ENCODE results near the gene CFAP53.
"Not testable (repeated sequence)": the region's sequence is repeated elsewhere in the genome, so short reads cannot be mapped to it uniquely, and the experiment has no call there.

CFAP53 gene, protein sequence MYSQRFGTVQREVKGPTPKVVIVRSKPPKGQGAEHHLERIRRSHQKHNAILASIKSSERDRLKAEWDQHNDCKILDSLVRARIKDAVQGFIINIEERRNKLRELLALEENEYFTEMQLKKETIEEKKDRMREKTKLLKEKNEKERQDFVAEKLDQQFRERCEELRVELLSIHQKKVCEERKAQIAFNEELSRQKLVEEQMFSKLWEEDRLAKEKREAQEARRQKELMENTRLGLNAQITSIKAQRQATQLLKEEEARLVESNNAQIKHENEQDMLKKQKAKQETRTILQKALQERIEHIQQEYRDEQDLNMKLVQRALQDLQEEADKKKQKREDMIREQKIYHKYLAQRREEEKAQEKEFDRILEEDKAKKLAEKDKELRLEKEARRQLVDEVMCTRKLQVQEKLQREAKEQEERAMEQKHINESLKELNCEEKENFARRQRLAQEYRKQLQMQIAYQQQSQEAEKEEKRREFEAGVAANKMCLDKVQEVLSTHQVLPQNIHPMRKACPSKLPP

DNA sequence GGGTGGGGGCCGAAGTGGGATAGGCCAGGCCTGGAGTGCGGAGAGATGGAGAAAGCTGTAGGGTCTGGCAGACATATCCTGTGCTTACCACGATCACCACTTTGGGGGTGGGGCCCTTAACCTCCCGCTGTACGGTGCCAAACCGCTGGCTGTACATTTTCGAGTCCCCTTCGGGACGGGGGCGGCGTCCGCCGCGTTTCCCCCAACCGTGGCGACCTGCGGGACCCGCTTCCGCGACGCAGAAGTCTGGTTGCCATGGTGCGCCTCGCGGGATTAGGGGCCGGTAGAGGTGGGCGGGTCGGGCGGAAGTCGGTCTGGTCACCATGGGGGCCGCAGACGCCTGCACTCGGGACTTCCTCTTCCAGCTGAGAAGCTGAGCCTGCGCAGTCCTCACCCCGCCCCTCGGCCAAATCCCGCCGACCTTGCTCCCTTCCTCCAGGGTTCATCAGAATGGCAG lies at the start of gene CFAP53:
Gene CFAP53 (minus strand): TSS at position 248 of the 457 bp plus-strand sequence. CDS start 91 bp downstream, at position 157.
- DNase-seq (ENCODE audit: low read depth, low spot score): peak; percentile 75

DNA sequence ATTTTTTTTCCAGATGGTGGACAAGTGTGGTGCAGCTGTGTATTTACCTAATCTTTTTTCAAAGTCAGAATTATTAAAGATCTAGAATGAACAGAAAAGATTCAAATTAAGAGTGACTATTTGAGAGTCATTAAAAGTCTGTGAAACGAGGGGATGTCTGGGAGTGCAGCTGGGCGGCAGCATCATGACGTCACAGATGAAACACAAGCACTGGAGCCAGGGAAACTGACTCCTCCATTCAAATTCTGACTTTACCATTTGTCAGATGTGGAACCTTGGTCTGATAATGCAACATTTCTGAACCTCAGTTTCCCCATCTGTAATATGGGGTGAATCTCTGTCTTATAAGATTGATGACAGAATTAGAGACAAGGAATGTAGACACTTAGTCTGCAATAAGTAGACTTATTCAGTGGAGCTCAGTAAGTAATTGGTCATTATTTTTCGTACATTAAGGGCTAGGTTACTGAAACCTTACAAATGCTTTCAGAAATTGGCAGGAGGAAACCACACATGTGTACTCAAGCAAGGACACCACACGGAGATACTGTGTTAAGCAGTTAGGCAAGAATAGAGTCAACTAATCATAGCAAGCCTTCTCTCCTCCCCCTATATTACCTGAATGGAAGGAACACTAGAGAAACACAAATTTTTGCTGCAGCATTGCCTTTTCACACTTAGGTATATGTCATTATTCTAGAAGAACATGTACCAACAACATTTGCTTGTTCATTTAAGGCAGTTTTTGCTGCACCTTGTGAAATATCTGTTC lies 49.0 kb upstream of the CFAP53 start:
- DNase-seq (ENCODE audit: low read depth, low spot score): no peak

DNA sequence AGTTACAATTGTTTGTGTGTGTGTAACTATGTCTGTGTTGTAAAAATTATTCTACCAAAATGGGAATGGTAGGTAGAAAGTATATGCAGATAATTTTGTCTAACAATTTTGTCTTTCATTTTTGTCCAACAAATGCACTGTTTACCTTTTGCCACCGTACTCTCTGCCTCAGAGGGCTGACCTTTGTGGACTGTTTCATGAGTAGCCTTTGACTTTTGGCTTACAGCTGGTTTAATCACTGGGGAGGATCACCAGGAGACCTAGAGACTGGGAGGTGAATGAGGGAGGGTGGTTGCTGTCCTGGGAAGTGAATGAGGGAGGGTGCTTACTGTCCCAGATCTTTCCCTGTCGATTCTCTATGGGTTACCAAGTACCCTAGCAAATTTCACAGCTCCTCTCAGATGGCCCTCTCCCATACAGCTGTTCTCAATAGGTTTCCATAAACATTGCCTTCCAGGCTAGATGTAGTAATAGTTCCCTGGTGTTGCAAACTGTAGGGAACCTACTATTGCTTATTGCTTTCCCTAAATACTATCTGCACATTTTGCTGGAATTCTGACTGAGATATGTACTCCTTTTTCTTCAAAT lies 47.7 kb upstream of the CFAP53 start:
- no peak for DNase-seq (ENCODE audit: low read depth, low spot score)

DNA sequence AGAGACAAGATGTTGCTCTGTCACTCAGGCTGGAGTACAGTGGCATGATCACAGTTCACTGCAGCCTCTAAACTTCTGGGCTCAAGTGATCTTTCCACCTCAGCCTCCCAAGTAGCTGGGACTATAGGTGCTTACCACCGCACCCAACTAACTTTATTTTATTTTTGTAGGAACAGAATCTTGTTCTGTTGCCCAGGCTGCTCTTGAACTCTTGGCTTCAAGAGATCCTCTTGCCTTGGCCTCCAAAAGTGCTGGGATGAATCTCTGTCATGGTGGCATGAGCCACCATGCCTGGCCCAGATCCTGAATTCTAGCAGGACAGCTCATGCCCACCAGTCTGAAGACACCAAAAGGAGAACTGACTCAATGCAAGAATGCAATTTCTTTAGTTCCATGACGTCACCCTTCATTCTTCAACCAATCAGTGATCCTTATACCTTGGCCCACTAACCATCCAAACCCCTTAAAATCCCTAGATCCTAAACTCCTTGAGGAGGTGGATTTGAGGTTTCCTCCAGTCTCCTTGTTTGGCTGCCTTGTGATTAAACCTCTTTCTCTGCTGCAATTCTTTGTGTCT lies 46.8 kb upstream of the CFAP53 start:
- no peak for DNase-seq (ENCODE audit: low read depth, low spot score)

DNA sequence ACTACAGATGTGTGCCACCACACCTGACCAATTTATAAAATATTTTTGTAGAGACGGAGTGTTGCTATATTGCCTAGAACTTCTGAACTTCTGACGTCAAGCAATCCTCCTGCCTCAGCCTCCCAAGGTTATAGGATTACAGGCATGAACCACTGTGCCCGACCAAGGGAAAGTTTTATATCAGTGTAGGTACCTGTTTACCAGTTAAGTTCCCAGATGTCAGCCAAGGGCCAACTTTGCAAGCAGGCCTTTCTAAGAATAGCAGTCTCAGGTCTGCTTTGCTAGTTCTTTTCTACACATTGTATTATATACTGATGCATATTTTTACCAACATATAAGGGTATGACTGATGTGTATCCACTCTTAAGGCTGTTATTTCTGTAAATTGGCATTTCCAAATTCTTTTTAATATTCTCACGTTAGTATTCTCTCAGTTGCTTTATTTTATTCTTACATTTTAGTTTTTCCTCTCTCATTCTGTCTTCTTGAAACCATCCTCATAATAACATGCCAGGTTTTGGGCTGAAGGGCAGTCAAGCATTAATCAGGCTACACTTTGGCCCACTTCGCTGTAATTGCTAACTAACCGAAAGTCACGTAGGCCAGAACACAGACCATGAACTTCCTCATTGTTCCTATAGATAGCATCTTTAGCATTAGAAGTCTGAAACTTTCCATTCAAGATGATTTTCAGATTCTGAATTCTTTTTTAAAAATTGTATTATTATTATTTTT lies 46.2 kb upstream of the CFAP53 start:
- no peak for DNase-seq (ENCODE audit: low read depth, low spot score)

DNA sequence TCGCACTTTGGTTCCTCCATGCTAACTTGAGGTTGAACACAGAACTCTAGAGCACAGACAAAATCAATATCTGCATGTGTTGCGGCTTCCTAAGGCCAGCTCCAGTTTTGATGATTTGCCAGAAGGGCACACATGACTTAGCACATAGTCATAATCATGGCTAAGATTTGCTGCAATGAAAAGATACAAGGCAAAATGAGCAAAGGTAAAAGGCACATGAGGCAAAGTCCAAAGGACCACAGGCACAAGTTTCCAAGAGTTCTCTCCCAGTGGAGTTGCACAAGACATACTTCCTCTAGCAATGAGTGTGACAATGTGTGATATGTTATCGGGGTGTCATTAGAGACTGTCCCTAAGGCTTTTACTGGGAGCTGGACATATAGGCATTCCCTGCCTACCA lies 45.4 kb upstream of the CFAP53 start:
- DNase-seq (ENCODE audit: low read depth, low spot score): no peak

DNA sequence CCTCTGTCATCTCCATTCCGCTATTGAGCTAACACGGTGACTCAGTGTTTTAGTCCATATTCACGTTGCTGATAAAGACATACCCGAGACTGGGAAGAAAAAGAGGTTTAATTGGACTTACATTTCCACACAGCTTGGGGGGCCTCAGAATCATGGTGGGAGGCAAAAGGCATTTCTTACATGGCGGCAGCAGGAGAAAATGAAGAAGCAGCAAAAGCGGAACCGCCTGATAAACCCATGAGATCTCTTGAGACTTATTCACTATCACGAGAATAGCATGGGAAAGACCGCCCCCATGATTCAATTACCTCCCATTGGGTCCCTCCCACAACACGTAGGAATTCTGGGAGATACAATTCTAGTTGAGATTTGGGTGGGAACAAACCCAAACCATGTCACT lies 43.8 kb upstream of the CFAP53 start:
- DNase-seq (ENCODE audit: low read depth, low spot score): no peak

DNA sequence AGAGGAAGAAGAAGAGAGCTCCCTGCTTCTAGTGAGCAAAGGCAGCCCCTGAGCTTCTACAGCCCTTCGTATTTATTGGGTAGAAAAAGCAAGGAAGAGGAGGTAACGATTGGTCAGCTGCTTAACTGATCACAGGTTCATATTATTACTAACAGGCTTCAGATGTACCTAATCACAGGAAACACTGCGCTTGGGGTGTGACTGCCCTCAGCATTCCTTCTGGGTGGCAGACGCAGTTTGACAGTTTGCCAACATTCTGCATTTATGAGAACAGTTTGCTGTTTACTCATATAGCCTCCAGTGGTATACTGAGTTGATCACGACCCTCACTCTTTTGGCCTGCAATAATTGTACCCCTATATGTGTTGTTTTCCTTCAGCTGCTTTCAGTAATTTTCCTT lies 42.6 kb upstream of the CFAP53 start:
- DNase-seq (ENCODE audit: low read depth, low spot score): not testable (repeated sequence)

DNA sequence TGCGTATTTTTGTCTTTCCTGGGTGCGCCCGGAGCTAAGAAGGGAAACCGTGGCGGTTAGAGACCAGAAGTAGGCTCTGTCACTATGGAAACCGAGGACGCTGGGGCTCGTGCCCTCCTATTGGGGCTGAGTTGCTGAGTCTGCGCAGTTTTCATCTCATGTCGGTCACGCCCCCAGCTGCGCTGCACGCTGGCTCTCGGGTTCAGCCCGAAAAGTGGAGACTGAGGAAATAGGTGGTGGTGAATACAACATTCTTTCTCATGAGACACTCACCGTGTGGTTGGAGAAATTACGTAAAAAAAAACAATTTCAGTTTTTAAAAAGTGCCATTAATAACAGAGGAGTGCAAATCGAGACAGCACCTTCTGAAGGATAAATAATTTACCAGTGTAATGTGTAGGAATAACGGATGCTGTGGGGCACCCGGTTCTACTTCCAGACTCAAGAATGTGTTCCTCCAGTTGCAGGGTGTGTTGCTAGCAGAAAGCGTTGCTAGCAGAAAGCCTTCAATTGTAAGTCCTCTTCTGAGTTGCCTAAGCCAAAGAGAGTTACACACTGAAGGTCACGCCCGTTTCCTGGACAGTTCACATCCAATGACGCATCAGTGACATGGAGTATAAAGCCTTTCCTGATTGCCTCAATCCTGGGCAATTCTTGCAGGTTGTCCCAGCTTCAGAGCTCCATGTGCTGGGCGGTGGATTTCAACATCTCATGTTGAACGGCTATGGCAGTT lies 41.6 kb upstream of the CFAP53 start:
- peak; percentile 80 for DNase-seq (ENCODE audit: low read depth, low spot score)

DNA sequence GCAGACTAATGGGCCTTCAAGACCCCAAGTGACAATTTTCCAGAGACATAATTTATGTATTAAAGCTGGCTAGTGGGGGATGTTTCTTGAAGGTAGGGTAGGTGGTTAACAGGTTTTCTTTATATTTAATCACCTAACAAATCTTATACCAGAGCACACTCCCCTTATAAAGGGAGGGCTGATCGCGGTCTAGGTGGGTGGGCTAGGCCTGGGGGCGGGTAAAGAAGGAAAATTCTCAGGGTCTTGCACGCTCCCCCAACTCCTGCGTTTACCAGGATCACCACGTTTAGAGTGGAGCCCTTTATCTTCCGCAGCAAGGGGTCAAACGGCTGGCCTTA lies 41.1 kb upstream of the CFAP53 start:
- no peak for DNase-seq (ENCODE audit: low read depth, low spot score)

DNA sequence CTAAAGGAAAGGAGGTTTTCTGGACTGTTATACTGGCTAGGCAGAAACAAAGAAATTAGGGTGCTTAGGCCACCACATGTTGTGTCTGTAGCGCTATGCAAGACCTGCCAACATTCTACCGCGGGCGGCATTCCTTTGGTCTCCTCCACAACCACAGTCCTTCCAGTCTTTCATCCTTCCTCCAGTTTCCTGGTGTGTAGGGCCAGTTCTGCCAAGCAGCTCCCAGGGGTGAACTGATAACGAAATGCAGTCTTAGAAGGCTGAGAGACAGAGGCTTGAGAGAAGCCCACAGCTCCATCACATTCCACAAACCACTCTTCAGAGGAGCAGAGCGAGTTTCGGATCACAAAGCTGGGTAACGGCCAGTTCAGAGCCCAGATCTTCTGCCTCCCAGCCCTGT lies 40.6 kb upstream of the CFAP53 start:
- no peak for DNase-seq (ENCODE audit: low read depth, low spot score)

DNA sequence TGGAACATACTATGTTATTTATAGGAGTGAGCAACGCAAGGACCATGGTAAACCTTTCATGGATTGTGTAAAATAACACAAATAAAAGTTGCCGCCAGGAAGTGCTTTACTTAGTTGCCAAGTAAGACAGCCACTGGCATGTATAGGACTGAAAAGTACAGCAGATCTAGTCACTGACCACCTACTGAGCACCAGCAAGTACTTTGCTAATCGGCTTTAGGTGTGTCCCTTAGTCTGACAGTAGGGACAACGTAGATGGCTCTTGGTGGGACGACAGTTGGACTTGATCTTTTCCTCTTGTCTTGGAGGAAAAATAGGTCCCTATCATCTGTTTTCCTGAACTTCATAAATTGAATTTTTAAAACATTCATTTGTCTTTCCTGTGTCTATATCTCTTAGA lies 34.8 kb upstream of the CFAP53 start:
- no peak for DNase-seq (ENCODE audit: low read depth, low spot score)

DNA sequence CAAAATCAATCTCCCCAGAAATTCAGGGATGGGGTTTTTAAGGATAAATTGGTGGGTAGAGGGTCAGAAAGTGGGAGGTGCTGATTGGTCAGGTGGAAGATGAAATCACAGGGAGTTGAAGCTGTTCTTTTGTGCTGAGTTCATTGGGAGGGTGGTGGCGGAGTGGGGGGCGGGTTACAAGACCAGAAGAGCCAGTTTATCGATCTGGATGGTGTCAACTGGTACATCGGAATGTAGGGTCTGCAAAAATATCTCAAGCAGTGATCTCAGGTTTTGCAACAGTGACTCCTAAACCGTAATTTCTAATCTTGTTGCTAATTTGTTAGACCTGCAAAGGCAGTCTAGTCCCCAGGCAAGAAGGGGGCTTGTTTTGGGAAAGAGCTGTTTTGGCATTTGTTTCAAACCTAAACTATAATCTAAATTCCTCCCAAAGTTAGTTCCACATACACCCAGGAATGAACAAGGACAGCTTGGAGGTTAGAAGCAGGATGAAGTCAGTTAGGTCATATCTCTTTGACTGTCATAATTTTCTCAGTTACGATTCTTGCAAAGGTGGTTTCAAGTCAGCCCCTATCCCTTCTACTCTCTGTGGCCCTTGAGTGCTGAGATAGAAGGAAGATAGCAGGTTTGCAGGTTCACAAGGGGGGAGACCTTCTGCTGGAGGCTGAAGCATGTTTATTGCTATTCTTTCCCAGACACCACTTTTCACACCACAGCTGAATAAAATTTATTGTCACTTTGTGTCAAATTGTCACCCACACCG lies 33.5 kb upstream of the CFAP53 start:
- no peak for DNase-seq (ENCODE audit: low read depth, low spot score)

DNA sequence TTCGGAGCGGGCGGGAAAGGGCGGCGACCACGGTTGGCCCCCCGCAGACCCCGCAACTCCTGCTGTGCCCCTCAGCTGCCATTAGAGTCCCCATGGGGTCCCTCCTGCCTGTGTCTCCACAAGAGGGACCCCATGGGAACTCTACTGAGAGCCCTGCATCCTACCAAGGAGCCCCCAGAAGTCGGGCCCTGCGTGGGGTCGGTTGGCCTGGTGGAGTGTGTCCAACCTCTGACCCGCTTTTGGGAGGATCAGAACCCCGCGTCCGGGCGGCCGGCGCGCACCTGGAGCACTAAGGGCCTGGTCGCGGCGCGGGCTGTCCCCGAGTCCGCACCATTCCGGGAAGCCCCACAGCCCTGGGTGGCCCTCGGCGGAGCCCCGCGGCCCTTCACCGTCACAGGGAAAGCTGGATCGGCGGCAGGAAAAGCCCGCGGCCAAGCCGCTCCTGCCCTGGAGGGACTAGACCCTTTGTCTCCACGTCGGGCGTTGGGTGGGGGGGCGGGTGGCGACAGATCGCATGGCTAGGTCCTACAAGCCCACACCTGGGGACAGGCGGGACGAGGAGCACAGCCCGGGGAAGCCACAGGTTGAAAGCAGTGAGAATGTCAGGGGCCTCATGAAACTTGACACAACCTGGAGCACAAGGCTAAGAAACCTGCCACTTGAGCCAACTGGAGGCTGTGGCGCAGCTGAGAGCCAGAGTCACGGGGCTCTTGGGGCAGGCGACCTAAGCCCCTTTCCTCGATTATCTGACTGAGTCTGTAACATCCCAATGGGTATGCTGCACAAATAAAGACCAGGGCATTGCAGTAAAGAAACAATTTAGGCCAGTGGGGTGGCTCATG lies 32.4 kb upstream of the CFAP53 start:
- no peak for DNase-seq (ENCODE audit: low read depth, low spot score)

DNA sequence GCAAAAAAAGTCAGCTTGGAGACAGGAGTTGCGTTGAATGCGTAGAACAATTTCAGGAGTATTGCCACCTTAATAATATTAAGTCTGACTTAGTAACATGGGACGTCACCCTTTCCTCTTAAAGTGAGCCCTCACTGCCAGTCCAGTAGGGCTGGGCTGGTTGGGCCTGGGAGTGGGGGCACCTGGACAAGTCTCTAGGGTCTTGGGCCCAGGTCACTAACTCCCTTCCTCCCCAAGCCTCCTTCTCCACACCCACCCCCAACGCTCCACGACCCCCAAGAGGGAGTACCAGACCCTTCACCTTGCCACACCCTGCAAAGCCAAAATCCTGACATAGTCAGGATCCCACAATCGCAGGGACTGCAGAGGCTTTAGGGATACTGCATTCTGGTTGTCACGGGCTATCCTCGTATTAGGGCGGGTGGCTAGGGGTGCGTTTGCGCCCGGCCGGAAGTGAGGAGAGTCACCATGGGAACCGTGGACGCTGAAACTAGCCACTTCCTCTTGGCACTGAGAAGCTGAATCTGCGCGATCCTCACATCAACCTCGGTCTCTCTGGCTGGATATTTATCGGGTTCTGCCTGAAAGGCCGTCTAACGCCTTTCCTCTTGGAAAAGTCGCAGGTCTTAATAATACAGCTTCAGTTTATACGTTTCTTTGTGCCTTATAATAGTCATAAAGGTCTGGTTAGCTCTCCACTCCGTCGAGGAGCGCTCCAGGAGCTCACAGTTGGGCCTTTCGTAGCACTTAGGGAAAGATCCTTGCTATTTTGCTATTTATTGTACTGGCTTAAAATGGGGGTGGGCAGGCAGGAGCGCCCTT lies 31.5 kb upstream of the CFAP53 start:
- peak; percentile 35 for DNase-seq (ENCODE audit: low read depth, low spot score)

DNA sequence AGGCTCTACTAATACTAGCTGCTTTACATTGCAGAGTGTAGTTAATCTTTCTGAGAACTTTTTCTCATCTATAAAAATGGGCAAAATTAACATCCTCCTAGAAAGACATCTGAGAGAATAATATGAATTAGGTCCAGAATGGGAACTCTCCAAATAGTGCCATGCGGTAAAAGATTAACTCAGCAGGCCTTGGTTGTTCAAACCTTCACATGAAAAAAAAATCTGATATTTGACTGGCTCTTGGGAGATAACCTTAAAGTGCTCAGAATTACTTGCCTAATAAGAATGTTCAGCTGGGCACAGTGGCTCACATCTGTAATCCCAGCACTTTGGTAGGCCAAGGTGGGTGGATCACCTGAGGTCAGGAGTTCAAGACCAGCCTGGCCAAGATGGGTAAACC lies 26.7 kb upstream of the CFAP53 start:
- DNase-seq (ENCODE audit: low read depth, low spot score): no peak

DNA sequence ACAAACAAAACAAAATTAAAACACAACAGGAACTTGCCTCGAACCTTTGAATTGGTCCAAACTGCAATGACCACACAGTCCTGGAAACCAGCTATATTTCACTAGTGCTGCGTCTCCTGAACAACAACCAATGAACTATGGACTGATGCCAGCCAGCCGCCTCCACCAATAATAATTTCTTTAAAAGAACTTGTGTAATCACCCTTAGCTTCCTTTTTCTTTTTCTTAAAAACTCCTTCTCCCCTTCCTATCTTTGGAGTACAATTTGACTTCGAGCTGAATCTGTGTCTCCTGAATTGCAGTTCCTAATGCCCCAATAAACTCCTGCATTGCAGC lies 22.8 kb upstream of the CFAP53 start:
- no peak for DNase-seq (ENCODE audit: low read depth, low spot score)

Data from activated naive CD8-positive, alpha-beta T cell treated with anti-CD3 and anti-CD28 coated beads, Interleukin-2, amount 50 U/mL, for 16 hours (primary cell).